Smooth muscle cell (in vitro differentiated cells): Measurements from ENCODE around the gene LYSMD4. TPM values are rescaled to one million over a fixed set of nuclear protein-coding genes. Genes with fewer than 3 reads are reported as not detected.
"Not testable (repeated sequence)": the region's sequence is repeated elsewhere in the genome, so short reads cannot be mapped to it uniquely, and the experiment has no call there.

Source experiments
- DNase-seq: peaks from one replicate; lab custom pipeline; 2025; ENCODE audit not compliant: unreplicated experiment; lab: John Stamatoyannopoulos, UW
- H2AFZ ChIP-seq: fragments of 200-600 bp; sonication (generic); 2 replicates; pipeline ENCODE4 v1.6.0; 2016; ENCODE audit warnings: antibody characterized with exemption, low read depth, mild to moderate bottlenecking
- H3F3A ChIP-seq: fragments of 200-600 bp; sonication (generic); 2 replicates; pipeline ENCODE4 v1.6.0; 2017; ENCODE audit warnings: antibody characterized with exemption, low read depth
- H3K27ac ChIP-seq: fragments of 200-600 bp; sonication (generic); 2 replicates; pipeline ENCODE4 v1.5.1; 2016; ENCODE audit warnings: low read depth, mild to moderate bottlenecking
- H3K27me3 ChIP-seq: fragments of 200-600 bp; sonication (generic); 2 replicates; pipeline ENCODE4 v1.6.1; 2016; ENCODE audit warnings: low read depth, mild to moderate bottlenecking
- H3K36me3 ChIP-seq: fragments of 200-600 bp; sonication (generic); 2 replicates; pipeline ENCODE4 v1.5.1; 2016; ENCODE audit warnings: low read depth
- H3K4me1 ChIP-seq: fragments of 200-600 bp; sonication (generic); 2 replicates; pipeline ENCODE4 v1.5.1; 2016; ENCODE audit warnings: low read depth
- H3K4me2 ChIP-seq: fragments of 200-600 bp; sonication (generic); 2 replicates; pipeline ENCODE4 v1.6.0; 2016; ENCODE audit warnings: mild to moderate bottlenecking
- H3K4me3 ChIP-seq: fragments of 200-600 bp; sonication (generic); 2 replicates; pipeline ENCODE4 v1.5.1; 2016; ENCODE audit warnings: mild to moderate bottlenecking
- H3K79me2 ChIP-seq: fragments of 200-600 bp; sonication (generic); 2 replicates; pipeline ENCODE4 v1.6.0; 2016; ENCODE audit warnings: low read depth, mild to moderate bottlenecking
- H3K9ac ChIP-seq: fragments of 200-600 bp; sonication (generic); 2 replicates; pipeline ENCODE4 v1.6.0; 2016; ENCODE audit warnings: low read depth
- H3K9me3 ChIP-seq: fragments of 200-600 bp; sonication (generic); replicated peaks from 2 replicates; pipeline ENCODE4 v1.5.1; 2016; ENCODE audit warnings: low read depth
- H4K20me1 ChIP-seq: fragments of 200-600 bp; sonication (generic); 2 replicates; pipeline ENCODE4 v1.6.0; 2016; ENCODE audit warnings: low read depth
- CTCF ChIP-seq: fragments of 200-600 bp; sonication (generic); IDR thresholded peaks from 2 replicates; pipeline ENCODE4 v1.5.1; 2017; ENCODE audit warnings: borderline replicate concordance, mild to moderate bottlenecking, antibody characterized with exemption; ENCODE audit not compliant: insufficient read depth, poor library complexity, severe bottlenecking
- WGBS: methylation state at CpG from one replicate; pipeline ENCODE4 v1.1.7; 2016; ENCODE audit warnings: low lambda C conversion rate; 5-methylcytosine and 5-hydroxymethylcytosine counted together
- polyA plus RNA-seq: library from polyadenylated mRNA; unstranded; fragments of >200 nt; fragmentation: Nextera tagmentation; extraction: Ambion mirVana; gene quantifications from 2 replicates; pipeline ENCODE4 v1.2.1, GENCODE V29; 2016
- total RNA-seq: library from RNA; depleted of rRNA; stranded (reverse); fragments of >200 nt; gene quantifications from 2 replicates; pipeline ENCODE4 v1.2.3, GENCODE V29; 2014

Gene LYSMD4
- total and polyA plus RNA-seq, 2 experiments from 2014 or later, result 4.4 to 6.0 TPM

GRCh38 chr15:99752556-99752955 lies 19.3 kb upstream of the LYSMD4 start:
- Histone ChIP-seq H3K79me2 (no peaks in the 10 kb centered on the region), H2AFZ (no peak overlapping the region), H4K20me1 (no peaks in the 10 kb centered on the region), H3K36me3 (no peaks in the 10 kb centered on the region), H3K27ac (no peak overlapping the region), H3K9me3 (no peaks in the 10 kb centered on the region), H3K27me3 (no peaks in the 10 kb centered on the region), H3K9ac (no peak overlapping the region), H3K4me3 (no peak overlapping the region), H3K4me1 (peaks cover 4% of the 10 kb centered on the region), H3F3A (no peaks in the 10 kb centered on the region), H3K4me2 (no peak overlapping the region)
- 75% methylated on average over 4 of the region's 4 CpGs for WGBS
- DNase-seq, result no peak
- TF ChIP-seq CTCF, result no peak

- not testable (repeated sequence) for H3K27ac ChIP-seq, H2AFZ ChIP-seq, H3K79me2 ChIP-seq, H3K4me3 ChIP-seq, H3K4me2 ChIP-seq, H3K4me1 ChIP-seq, H3K9me3 ChIP-seq, H3K27me3 ChIP-seq, H3F3A ChIP-seq, DNase-seq, H3K9ac ChIP-seq, H4K20me1 ChIP-seq, H3K36me3 ChIP-seq
- 91% methylated on average over 11 of the region's 11 CpGs for WGBS
Observed at GRCh38 chr15:99750326-99750725, 17.1 kb upstream of the LYSMD4 start.

GRCh38 chr15:99749386-99749785 lies 16.1 kb upstream of the LYSMD4 start:
- no peaks in the 10 kb centered on the region for H4K20me1 ChIP-seq
- no peak for DNase-seq
- no peak overlapping the region for H3K27ac ChIP-seq
- H2AFZ ChIP-seq, result no peak overlapping the region
- no peaks in the 10 kb centered on the region for H3K9me3 ChIP-seq
- TF ChIP-seq CTCF, result no peak
- H3K4me1 ChIP-seq, result peaks cover 4% of the 10 kb centered on the region
- no peaks in the 10 kb centered on the region for H3K27me3 ChIP-seq
- H3K4me3 ChIP-seq, result no peak overlapping the region
- no peak overlapping the region for H3K9ac ChIP-seq
- no peaks in the 10 kb centered on the region for H3K79me2 ChIP-seq
- no peaks in the 10 kb centered on the region for H3K36me3 ChIP-seq
- no peaks in the 10 kb centered on the region for H3F3A ChIP-seq
- WGBS, result 95% methylated on average over 6 of the region's 6 CpGs
- H3K4me2 ChIP-seq, result no peak overlapping the region

- Histone ChIP-seq H3K36me3 (no peaks in the 10 kb centered on the region), H3K4me3 (no peak overlapping the region), H3K9ac (no peak overlapping the region), H3K79me2 (no peaks in the 10 kb centered on the region), H3K27ac (no peak overlapping the region), H3K9me3 (no peaks in the 10 kb centered on the region), H4K20me1 (no peaks in the 10 kb centered on the region), H3K27me3 (no peaks in the 10 kb centered on the region), H3K4me2 (no peak overlapping the region), H3F3A (no peaks in the 10 kb centered on the region), H3K4me1 (no peaks in the 10 kb centered on the region), H2AFZ (no peak overlapping the region)
- 94% methylated on average over 9 of the region's 9 CpGs for WGBS
- TF ChIP-seq CTCF, result no peak
- no peak for DNase-seq
Observed at GRCh38 chr15:99745370-99746086, 12.3 kb upstream of the LYSMD4 start.
